ENCODE data around the gene MYEF2.

DNA sequence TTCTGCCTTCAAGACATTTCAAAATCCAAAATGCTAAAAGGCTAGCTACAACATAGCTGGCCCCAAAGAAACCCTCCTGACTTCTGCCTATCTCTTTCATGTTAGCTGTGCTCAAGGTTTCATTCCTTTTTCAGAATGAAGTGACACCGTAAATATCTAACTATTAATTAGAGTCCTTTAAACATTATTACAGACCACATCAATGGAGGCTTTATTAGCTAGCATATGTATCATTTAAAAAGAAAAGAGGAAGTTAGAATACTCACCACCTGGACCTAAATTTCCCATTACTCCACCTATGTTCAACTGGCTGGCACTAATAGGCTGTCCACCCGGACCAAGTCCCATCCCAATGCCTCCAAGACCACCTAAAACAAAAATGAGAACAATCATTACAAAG is 24.6 kb downstream of the MYEF2 start:
- TF ChIP-seq, protein P1, sequence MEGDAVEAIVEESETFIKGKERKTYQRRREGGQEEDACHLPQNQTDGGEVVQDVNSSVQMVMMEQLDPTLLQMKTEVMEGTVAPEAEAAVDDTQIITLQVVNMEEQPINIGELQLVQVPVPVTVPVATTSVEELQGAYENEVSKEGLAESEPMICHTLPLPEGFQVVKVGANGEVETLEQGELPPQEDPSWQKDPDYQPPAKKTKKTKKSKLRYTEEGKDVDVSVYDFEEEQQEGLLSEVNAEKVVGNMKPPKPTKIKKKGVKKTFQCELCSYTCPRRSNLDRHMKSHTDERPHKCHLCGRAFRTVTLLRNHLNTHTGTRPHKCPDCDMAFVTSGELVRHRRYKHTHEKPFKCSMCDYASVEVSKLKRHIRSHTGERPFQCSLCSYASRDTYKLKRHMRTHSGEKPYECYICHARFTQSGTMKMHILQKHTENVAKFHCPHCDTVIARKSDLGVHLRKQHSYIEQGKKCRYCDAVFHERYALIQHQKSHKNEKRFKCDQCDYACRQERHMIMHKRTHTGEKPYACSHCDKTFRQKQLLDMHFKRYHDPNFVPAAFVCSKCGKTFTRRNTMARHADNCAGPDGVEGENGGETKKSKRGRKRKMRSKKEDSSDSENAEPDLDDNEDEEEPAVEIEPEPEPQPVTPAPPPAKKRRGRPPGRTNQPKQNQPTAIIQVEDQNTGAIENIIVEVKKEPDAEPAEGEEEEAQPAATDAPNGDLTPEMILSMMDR (conservative IDR thresholded peaks at IDR 0.05; ENCODE audit: low read depth, low read length), result no peak
- no peak for TF ChIP-seq EZH2 (IDR thresholded peaks at IDR 0.05; ENCODE audit: low read length, unreplicated experiment)
- TF ChIP-seq EZH2phosphoT487 (IDR thresholded peaks at IDR 0.05; ENCODE audit: borderline replicate concordance, low read length), result no peak
